ENCODE results near the gene DDAH2. TPM values are rescaled to one million over a fixed set of nuclear protein-coding genes. Genes with fewer than 3 reads are reported as not detected.

Gene DDAH2, protein sequence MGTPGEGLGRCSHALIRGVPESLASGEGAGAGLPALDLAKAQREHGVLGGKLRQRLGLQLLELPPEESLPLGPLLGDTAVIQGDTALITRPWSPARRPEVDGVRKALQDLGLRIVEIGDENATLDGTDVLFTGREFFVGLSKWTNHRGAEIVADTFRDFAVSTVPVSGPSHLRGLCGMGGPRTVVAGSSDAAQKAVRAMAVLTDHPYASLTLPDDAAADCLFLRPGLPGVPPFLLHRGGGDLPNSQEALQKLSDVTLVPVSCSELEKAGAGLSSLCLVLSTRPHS
- total RNA-seq, result 100 to 1,000 TPM; 136 TPM

DNA sequence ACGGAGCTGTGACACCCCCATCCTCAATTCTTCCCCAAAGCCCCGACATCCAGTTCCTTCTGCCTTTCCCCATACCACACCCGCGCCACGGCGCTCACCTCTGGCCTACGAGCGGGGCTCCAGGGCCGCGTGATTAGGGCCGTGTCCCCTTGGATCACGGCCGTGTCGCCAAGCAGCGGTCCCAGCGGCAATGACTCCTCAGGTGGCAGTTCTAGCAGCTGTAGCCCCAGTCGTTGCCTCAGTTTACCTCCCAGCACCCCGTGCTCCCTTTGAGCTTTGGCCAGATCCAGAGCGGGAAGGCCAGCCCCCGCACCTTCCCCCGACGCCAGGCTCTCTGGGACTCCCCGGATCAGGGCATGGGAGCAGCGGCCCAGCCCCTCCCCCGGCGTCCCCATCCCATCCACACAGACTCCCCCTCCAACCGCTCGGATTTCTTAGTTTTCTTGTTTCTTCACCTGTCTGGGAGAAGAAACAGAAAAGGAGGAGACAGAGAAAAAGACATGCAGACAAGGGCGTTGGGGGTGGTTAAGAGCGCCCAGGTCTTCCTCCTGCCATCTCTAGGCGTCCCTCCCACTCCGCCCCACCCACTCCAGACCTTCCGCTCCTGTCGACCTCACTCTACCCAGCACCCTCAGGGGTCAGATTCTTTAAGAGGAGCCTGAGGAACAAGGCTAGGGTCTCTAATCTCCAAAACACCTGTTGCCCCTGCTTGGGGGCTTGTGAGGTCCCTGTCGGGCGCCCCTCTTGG, at the start of gene DDAH2:
TSS of gene DDAH2 (minus strand) at position 533 of the 748 bp plus-strand sequence. CDS start at position 395, 138 bp downstream.
- Histone ChIP-seq H3K4me3 (peak within 1 kb of the TSS; percentile 99), H3K4me1 (ENCODE audit: control insufficient read depth in 1 of 2, low read depth in 2 of 2) (peaks cover 21 to 36% of the 10 kb centered on the region in 2 donors), H3K36me3 (peaks cover 56% of the 10 kb centered on the region), H3K9me3 (no peaks in the 10 kb centered on the region), H3K27me3 (replicated peaks; ENCODE audit: insufficient read depth) (no peaks in the 10 kb centered on the region), H3K27ac (peak within 1 kb of the TSS; percentile 97 to 98)
- ATAC-seq (ENCODE audit: insufficient number of reproducible peaks, low FRiP score, low read depth) (peak; percentile 16), DNase-seq (ENCODE audit: low spot score) (no peak)
- TF ChIP-seq, protein P1, sequence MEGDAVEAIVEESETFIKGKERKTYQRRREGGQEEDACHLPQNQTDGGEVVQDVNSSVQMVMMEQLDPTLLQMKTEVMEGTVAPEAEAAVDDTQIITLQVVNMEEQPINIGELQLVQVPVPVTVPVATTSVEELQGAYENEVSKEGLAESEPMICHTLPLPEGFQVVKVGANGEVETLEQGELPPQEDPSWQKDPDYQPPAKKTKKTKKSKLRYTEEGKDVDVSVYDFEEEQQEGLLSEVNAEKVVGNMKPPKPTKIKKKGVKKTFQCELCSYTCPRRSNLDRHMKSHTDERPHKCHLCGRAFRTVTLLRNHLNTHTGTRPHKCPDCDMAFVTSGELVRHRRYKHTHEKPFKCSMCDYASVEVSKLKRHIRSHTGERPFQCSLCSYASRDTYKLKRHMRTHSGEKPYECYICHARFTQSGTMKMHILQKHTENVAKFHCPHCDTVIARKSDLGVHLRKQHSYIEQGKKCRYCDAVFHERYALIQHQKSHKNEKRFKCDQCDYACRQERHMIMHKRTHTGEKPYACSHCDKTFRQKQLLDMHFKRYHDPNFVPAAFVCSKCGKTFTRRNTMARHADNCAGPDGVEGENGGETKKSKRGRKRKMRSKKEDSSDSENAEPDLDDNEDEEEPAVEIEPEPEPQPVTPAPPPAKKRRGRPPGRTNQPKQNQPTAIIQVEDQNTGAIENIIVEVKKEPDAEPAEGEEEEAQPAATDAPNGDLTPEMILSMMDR (IDR thresholded peaks at IDR 0.05), result peak; percentile 41

DNA sequence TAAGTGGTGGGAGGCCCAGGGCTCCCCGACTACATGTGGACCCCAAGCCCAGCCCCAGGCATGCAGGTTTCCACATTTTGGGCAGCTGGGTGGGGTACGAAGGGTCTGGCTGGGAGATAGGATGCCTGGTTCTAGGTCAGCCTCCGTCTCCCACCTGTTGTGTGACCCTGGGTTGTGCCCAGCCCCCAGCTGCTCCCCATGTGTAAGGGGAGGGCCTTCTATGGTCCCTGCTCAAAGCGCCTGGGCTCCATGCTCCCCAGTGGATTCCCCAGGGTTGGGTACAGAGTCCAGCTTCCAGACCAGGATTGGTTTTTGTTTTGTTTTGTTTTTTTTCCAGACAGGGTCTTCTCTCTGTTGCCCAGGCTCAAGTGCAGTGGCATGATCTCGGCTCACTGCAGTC, 49.1 kb upstream of the DDAH2 start:
- no peaks in the 10 kb centered on the region for H3K27me3 ChIP-seq (replicated peaks; ENCODE audit: insufficient read depth)
- no peak overlapping the region for H3K27ac ChIP-seq
- no peak for DNase-seq (ENCODE audit: low spot score)
- TF ChIP-seq, protein P1 (IDR thresholded peaks at IDR 0.05), result no peak
- peaks cover 6 to 9% of the 10 kb centered on the region in 2 donors for H3K4me1 ChIP-seq (ENCODE audit: control insufficient read depth in 1 of 2, low read depth in 2 of 2)
- H3K4me3 ChIP-seq, result no peak overlapping the region
- H3K36me3 ChIP-seq, result peaks cover 28% of the 10 kb centered on the region
- ATAC-seq (ENCODE audit: insufficient number of reproducible peaks, low FRiP score, low read depth), result no peak
- H3K9me3 ChIP-seq, result no peaks in the 10 kb centered on the region

DNA sequence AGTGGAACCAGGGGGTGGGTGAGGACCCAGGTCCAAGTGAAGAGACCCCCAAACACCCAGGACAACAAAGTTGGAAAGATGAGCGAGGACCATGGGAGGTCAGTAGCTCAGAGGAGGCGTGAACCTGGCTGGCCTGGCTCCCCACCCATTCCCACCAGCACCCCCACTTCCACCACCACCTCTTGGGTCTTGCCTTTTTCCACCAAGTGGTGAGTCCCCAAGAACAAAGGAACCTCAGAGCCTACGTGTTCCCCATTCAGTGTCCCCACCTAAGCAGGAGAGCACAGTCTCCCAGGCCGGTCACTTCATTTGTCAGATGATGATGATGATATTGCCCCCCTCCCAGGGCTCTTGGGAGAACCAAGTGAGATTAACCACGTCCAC, 48.6 kb upstream of the DDAH2 start:
- Histone ChIP-seq H3K4me3 (no peak overlapping the region), H3K36me3 (peaks cover 23% of the 10 kb centered on the region), H3K4me1 (ENCODE audit: control insufficient read depth in 1 of 2, low read depth in 2 of 2) (peaks cover 6 to 9% of the 10 kb centered on the region in 2 donors), H3K27me3 (replicated peaks; ENCODE audit: insufficient read depth) (no peaks in the 10 kb centered on the region), H3K9me3 (no peaks in the 10 kb centered on the region), H3K27ac (no peak overlapping the region)
- DNase-seq (ENCODE audit: low spot score) (no peak), ATAC-seq (ENCODE audit: insufficient number of reproducible peaks, low FRiP score, low read depth) (no peak)
- TF ChIP-seq, protein P1 (IDR thresholded peaks at IDR 0.05), result no peak

DNA sequence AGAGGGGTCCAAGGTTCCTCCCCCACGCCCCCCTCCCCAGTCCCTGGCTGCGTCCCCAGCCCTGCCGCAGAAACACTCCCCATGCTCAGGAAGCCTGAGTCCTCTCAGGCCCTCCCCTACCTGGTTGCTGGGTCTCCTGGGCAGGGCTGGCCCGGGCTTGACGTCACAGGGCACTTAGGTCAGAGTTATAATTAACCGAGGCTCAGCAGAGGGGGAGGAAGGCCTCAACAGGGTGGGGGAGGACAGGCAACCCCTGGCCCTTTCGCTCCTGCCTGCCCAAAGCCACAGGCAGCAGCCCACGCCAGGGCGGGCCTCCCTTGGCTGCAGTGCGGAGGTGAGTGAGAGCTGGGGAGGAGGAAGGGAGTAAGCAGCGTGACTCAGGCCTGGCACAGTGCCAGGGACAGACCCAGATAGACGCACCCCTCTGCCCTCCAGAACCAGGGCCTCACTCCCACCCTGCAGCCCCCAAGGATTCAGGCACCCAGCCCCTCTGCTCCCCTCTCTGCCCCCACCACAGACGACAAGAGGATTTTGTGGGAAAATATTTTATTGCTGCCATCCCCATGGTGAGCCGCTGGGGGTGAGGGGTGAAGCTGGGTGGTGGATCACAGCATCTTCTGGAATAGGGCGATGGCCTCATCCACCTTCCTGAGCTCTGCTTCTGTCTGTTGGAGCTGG, 48.0 kb upstream of the DDAH2 start, which contains the start of gene VWA7:
TSS of gene VWA7 (minus strand) at position 340 of the 678 bp plus-strand sequence. CDS start 549 bp downstream, outside the sequence.
- H3K4me3 ChIP-seq, result peak within 1 kb of the TSS; percentile 46
- DNase-seq (ENCODE audit: low spot score) (peak; percentile 44), ATAC-seq (ENCODE audit: insufficient number of reproducible peaks, low FRiP score, low read depth) (no peak)
- TF ChIP-seq, protein P1 (IDR thresholded peaks at IDR 0.05), result no peak
- peaks cover 20% of the 10 kb centered on the region for H3K36me3 ChIP-seq
- no peaks in the 10 kb centered on the region for H3K9me3 ChIP-seq
- H3K27ac ChIP-seq, result no peak within 1 kb of the TSS
- peaks cover 6 to 9% of the 10 kb centered on the region in 2 donors for H3K4me1 ChIP-seq (ENCODE audit: control insufficient read depth in 1 of 2, low read depth in 2 of 2)
- no peaks in the 10 kb centered on the region for H3K27me3 ChIP-seq (replicated peaks; ENCODE audit: insufficient read depth)
